ENCODE measurements around the gene KIRREL3.

Gene KIRREL3

DNA sequence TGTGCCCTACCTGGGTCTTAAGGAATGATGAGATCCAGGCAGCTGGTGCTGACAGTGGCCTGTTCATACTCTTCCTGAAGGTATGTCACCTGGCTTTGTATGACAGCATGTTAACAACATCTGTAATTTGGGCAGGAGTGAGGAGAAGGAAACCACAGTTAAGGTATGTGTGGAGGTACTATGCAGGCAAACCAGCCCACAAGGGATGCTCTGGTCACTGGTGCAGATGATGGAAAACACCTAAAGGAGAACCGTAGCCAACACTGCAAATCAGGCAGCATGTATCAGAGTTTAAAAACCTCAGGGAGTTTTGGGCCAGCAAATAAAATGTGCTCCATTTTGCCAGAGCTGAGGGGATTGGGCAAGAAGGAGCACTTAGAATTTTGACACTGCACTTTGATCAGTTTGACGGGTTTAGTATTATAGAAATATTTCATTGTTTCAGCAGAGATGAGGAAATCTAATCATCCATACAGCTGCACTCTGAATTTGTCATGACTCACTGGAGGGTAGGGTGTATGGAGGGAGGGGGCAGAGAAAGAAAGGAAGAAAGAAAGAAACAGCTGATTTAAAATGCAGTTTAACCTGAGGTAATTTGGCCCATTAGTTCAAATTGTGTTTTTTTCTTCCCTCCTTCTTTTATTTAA lies 260.9 kb downstream of the KIRREL3 start:
- DNase-seq (ENCODE audit: low spot score), result no peak

DNA sequence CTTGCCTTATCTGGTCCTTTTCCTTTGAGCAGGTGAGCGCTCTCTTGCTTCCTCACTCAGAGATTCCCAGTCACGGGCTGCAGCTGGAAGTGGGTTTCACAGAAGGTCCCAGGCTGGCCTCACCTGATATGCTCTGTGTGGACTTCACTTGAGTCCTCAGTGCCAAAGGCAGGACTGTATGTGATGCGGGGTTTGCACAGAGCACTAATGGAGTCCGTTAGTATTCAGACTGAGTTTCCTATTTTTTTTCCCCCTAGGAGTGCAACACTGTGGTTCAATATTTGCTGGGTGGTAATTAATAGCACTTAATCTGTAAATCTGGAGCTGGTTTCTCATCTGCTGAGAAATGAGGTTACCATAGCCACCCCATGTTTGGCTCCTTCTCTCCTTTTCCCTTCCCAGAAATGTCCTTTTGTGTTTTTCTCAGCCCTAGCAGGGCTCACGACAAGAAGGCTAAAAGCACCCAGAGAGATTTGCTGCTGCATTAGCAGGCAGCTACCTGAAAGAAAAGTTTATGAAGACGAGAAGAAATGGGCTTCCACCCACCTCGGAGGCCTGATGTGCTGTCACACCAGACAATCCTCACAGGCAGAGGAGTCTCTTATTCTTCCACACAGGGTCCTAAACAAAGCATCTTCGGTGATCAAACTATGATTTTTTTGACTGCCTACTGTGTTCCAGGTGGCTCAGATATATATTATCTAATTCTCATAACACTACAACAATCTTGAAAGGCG lies 262.1 kb downstream of the KIRREL3 start:
- DNase-seq (ENCODE audit: low spot score), result no peak

DNA sequence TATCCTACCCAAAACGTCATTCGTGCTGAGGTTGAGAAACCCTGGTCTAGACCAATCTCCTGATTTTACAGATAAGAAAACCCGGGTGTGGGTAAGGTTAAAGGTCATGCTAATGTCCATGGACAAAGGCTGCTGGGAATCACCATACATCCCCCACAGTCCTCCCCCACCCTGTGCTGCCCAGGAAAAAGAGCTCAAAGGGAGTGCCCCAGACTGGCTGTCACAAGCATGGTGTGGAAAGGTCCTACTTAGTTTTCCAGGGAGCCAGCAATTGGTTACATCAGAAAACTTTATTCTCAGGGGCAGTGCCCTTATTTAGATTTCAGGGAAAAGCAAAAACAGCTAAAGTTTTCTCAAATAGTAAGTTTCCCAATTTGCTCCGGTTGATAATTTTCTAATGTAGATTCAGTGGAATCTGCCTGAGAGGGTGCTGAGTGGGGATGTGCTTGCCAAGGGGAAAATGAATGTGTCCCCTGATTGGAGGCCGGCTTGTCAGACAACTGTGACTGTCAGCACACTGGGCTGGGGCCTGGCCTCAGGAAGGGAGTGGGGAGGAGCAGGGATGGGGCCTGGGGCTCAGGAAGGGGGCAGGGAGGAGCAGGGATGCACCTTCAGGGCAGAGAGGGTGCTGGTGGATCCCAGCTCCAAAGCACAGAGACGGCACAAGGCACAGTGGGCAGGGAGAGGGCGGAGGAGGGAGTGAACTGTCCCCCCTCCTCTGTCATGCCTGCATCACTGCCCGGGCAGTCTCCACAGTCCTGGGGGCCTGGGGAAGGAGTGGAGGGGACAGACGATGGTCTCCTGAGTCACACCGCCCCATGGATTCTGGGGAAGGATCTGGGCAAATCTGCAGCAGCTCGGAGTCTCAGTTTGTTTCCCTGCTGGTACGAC lies 263.6 kb downstream of the KIRREL3 start:
- no peak for DNase-seq (ENCODE audit: low spot score)

DNA sequence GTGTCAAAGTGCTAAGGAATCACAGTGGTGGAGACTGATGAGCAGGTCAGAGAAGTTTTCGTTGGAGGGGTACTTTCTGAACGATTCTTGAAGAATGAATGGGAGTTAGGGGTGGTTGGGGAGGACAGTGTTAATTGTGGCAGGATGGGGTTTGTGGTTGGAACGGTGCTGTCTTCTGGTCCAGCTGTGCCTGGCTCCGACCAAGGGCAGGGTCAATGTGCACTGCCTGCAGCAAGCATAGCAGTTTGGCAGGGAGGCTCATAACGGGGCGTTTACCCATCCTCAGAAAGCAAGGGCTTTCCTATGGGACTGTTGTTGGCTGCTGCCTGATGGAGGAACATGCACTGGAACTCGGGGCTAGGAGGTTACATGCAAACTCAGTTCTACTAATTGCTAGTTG lies 265.8 kb downstream of the KIRREL3 start:
- no peak for DNase-seq (ENCODE audit: low spot score)

DNA sequence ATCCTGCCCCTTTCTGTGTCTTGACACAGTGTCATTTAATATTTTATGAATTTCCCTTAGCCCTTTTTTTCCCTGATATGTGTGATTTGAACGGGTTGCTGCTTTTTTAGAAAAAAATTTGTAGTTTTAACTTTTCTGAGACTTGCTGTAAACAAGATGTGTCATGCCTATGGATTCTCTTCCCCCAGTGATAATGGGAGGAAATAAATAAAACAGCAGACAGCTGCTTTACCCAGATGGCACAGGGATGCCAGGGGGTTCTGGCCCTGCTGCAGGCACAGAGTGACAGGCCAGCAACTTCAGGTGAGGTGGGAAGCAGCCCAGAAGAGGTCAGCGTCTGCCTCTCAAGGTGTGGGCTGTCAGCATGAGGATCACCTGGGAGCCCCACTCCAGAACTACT lies 266.9 kb downstream of the KIRREL3 start:
- DNase-seq (ENCODE audit: low spot score), result no peak

DNA sequence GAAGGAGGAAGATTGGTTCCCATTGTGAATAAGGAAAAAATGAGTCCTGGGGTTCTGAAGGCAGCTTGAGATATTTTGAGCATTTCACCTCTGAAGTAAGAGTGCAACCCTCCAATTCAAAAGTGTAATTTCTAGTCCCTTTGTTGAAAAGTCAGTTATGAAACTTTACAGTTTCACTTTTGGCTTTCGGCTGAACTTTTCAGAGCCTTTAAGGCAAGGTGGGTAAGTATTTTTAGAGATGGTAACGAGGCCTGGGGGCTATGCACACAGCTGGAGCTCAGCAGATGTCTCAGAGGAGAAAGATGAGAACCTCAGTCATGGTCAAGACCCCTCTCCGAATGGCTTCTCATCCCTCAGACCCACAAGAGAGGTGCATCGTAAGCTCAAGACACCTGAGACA lies 267.6 kb downstream of the KIRREL3 start:
- no peak for DNase-seq (ENCODE audit: low spot score)

DNA sequence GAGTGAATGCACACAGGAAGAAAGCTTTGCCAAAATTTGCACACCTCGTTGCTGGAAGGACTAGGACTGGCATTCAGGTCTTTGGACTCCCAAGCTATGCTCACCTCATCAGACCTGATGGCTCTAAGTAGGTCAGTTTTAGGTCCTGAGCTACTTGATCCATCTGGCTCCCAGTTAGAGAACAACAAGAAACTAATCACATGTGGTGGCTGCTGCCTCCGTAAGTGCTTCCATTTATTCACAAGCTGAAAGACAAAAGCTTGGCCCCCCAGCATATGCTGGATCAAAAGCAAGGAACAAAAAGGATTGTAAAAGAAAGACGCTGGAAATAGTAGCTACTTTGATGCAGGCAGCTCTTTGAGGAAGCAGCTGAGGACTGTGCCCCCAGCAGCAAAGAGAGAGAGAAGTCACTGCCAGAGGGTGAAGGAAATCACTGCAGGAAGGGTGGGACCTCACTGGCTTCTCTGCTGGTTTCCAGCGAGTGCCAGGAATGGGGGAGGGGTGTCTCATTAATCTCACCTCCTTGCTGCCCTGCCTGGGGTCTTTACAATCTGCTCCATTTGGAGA lies 268.9 kb downstream of the KIRREL3 start:
- no peak for DNase-seq (ENCODE audit: low spot score)

DNA sequence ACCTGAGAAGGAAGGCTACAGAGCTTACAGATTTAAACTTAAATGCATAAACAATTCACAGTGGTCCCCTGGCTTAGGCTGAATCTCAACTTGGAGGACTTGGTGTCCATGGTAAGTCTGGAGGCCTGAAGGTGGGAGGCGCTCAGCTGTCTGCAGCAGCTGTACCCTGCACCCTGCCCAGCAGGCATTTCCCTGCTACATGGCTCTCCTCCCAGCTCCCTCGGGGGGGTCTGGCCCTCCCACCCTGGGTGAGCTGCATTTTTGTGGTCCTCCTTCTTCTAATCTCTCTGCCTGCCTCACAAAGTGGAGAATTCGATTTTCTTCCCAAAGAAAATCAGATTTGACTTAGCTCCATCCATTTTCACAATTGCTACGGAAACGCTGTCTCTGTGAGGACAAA lies 273.2 kb downstream of the KIRREL3 start:
- DNase-seq (ENCODE audit: low spot score), result no peak

DNA sequence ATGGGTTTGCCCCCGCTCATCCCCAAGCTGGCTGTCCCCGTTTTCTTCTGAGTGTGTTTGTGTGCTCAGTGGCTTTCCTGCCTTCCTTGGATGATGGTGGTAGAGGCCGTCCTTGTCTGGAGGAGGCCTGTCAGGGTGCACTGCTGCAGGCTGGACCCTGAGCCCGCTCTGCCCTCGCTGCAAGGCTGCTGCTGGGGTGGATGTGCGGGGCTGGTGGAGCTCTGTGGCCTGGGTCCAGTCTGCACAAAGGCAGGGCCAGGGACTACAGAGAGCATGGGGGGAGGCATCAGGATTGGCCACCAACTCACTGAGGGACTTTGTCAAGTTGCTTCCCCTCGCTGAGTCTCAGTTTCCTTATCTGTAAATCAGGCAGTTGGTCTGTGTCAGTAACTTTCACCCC lies 275.0 kb downstream of the KIRREL3 start:
- DNase-seq (ENCODE audit: low spot score), result no peak

DNA sequence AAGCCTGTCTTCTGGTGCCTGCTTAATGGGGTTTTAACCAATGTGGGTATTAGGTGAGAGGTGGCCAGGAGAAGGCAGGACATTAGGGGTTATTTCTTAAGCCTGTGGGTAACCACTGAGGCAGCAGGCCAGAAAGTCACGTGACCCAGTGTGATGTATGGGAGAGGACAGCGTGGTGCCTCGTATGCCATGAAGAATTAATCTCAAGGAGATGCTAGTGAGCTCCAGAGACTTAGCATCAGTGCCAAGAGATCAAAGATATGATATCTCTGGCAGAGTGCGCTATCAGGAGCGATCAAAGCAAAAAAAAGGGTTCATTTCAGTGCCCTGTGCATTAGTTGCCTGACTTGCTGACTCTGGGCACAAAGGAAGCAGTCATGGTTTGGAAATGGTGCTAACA lies 275.5 kb downstream of the KIRREL3 start:
- no peak for DNase-seq (ENCODE audit: low spot score)

DNA sequence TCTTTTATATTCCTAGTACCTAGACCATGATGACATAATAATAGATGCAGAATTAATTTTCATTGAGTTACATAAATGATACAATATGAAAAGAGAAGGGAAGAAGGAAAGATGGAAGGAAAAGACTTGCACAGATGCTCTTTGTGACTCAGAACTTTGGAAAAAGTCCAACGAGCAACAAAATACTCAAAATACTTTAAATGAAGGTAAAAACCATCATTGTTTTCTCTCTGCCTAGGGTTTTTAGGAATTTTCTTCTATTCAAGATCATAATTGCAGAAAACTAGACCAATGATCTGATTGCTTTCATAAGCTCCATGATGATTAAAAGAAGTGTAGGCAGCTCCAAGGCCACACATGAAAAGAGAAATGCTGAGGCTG lies 276.9 kb downstream of the KIRREL3 start:
- no peak for DNase-seq (ENCODE audit: low spot score)

DNA sequence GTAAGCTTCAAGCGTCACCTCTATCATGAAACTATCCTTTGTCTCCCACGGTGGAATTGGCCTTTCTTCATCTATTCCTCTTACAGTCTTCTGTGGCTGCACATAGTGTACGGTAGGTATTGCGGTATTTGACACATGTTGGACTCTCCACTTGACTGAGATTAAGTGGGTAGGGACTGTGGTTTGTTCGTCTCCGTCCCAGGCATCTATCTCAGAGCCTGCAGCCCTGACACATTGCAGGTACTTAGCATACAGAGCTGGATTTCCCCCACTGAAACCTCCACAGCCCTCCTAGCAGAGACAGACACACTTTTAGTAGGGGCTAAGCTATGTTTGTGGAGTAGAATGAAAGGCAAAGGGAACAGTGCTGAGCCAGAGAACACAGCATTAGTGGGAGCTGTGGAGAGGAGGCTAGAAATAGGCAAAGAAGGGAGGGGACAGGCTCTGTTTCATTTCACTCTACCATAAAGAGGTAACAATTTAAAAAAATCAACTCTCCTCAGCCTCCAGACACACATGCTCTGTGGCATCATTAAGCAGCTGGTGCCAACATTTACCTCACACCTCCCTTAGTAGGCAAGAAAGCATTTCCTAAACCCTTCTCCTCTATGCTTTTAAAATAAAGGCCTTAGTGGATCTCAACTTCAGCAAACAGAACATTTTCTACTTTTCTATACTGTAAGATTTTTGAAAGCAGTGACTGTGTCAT lies 277.5 kb downstream of the KIRREL3 start:
- no peak for DNase-seq (ENCODE audit: low spot score)

DNA sequence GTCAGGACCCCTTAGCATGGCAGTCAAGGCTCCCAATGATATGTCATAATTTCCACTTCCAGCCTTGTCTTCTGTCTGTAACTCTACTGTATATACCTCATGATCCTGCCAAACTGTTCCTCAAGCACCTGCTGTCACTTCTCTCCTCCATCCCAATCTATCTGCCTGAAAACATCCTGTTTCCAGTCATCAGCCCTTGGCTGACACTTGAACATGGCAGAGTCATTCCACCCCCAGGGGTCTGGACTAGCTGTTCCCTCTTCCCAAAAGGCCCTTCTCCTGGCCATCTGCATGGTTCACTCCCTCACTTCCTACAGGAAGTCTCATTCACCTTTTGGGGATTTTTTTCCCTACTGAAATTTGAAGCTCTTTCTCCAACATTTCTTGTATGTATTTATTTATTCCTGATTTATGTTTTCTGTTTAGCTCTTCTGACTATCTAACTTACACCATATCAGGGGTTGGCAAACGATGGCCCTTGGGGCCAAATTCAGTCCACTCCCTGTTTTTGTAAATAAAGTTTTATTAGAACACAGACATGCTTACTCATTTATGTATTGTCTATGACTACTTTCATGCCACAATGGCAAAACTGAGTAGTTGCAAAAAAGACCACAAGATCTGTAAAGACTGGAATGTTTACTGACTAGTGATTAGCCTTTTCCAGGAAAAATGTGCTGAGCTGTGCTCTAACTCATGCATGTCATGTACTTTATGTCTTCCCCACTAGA lies 278.4 kb downstream of the KIRREL3 start:
- no peak for DNase-seq (ENCODE audit: low spot score)

DNA sequence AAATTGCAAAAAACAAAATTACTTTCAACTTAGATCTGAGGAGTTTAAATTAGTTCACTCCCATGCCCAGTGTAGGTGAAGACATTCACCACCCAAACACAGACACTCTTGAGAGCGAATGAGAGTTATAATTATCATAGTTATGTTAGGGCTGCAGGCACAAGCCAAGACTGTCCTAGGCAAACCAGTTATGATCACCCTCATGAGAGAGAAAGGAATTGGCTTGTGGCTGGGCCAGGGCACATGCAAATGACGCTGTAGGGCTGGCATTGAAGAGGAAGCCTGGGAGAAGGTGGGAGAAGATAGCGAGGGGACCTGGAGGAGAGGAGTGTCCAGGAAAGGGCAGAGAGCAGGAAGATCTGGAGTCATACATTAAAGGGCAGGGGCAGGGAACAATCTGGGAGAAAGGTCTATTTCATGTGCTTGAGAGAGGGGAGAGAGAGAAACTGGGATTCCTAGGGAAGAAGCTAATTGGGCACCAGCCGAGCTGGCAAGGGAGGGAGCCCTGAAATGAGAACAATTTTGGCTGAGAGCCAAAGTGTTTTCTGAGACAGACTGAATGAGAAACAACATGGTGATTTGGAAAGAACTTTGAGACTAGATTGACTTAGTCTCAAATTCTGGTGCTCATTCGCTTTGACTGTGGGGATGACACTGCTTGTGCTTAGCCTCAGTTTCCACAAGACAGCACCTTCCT lies 279.9 kb downstream of the KIRREL3 start:
- DNase-seq (ENCODE audit: low spot score), result no peak

DNA sequence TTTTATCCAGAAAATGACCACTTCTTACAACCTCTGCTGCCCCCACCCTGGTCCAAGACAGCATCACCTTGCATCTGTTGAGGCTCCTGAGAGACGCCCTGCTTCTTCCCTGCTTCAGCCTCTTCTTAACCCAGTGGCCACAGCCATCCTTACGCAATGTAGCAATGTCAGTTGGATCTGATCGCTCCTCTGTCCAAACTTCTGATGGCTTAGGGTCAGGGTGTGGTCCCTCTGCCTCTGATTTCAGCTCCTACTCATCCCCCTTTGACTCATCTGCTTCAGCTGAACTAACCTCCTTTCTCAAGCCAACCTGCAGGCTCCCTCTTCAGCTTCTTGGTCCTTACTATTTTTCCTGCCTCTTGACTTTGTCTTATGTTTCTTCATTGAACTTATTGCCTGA lies 280.8 kb downstream of the KIRREL3 start:
- DNase-seq (ENCODE audit: low spot score), result no peak

DNA sequence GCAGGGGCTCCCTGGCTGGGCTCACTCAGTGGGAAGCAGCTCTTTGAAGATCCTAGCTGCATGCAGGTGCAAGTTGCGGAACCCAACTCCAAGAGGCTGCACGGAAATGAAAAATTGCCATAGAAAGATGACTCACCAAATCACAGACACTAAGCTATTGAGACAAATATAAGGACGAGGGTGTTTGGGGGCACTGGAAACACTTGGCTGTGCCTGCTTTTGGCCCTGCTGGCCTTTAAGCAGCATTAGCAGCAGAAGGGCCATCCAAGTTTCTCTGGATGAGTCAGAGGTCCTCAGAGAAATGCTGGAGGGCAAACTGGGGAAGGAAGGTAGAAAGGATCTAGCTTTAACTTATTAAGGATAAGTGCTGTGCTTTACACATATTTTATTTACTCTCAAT lies 282.3 kb downstream of the KIRREL3 start:
- DNase-seq (ENCODE audit: low spot score), result no peak

DNA sequence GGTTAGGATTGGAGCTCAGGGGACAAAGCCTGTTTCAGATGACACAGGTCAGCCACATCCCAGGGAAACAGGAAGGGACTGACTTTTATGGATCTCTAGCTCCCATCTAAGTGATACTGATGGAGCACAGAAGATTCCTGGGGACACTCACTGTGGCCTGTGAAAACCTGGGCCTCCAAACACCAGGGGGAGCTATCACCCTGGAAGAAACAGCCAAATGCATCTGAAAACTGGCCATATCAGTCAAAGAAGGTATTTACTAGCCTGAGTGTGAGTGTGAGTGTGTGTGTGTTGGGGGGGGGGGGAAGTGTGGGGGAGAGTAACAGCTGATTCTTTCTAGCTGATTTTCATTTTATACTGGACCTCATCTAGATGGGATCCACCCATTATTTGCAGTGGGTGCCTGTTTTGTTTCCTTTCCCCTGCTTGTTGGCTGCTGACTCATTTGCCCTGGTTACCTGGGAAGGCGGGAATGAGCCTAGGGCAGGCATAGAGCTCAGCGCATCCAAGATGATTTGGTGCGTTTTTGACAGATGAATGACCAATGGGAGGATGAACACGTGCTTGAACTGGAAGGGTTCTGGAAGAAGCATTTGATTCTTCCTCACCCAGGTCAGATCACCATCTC lies 284.0 kb downstream of the KIRREL3 start:
- no peak for DNase-seq (ENCODE audit: low spot score)

DNA sequence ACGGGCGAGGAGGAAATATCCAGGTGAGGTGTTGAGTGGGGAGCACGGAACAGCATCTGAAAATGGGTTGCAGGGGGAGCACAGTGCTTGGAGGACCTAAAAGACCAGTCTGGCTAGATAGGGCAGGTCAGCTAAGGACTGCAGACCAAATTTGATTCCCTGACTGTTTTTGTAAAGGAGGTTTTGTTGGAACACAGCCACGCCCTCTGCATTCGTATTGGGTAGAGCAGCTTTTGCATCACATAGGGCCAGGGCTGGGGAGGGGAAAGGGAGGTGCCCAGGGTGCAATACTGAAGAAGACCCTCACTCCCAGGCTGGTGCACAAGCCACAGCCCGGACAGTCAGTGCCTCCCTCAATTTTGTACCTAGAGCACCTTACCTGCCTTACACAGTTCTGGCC lies 286.8 kb downstream of the KIRREL3 start:
- no peak for DNase-seq (ENCODE audit: low spot score)

DNA sequence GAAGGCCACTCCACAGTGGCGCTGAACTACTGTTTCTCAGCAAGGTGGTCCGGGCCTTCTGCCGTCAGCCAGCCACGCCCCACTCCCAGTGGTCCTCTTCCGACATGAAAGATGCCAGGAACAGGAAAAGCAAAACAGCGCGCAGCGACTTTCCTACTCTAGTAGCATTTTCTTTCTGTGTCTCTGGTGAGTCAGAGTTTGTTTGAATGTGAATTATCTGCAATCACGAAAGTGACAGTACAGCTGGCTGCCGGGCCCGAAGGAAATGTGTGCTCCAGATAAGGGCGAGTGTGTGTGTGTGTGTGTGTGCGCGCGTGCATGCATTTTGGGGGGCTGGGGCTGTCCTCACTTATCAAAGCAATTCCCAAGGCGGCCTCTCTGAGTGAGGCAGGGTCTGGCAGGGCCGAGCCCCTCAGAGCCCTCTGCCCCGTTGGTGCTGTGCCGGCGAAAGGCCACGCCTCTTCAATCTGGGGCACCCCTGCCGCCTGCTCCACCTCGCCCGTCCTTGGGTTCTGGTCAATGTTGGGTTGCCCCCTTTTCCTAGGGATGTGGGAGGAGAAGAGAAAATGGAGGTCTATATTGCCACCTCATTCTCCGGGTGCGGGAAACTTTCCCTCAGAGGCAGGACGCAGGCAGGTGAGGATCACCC lies 288.5 kb downstream of the KIRREL3 start:
- DNase-seq (ENCODE audit: low spot score), result no peak
